GM12873 (cell line): Measurements from ENCODE around the gene ZNF672.

ENCODE experiments used
- CTCF ChIP-seq: IDR thresholded peaks from 2 replicates; pipeline ENCODE4 v1.5.1; 2012; ENCODE audit warnings: low read depth, mild to moderate bottlenecking, moderate library complexity, low read length, control low read depth; ENCODE audit not compliant: insufficient read depth; ENCODE audit errors: missing control alignments

ZNF672 gene

GRCh38 chr1:248822148-248823032, 15.6 kb upstream of the ZNF672 start:
- no peak for TF ChIP-seq CTCF

- no peak for TF ChIP-seq CTCF
These were observed 14.5 kb upstream of the ZNF672 start for GRCh38 chr1:248823517-248824001.

- TF ChIP-seq CTCF = no peak
These were observed 13.7 kb upstream of the ZNF672 start for GRCh38 chr1:248824301-248824700.

GRCh38 chr1:248824701-248825100, 13.3 kb upstream of the ZNF672 start:
- TF ChIP-seq CTCF = no peak

GRCh38 chr1:248825136-248825535, 12.9 kb upstream of the ZNF672 start:
- no peak for TF ChIP-seq CTCF

GRCh38 chr1:248825573-248825908, 12.5 kb upstream of the ZNF672 start:
- TF ChIP-seq CTCF = no peak

- TF ChIP-seq CTCF = peak; percentile 85
These were observed 11.9 kb upstream of the ZNF672 start, which contains the start of gene SH3BP5L for GRCh38 chr1:248825909-248826760. Gene SH3BP5L (minus strand): TSS chr1:248825915. CDS start chr1:248824935, 980 bp downstream.
